Measurements from ENCODE around the gene MSANTD1. TPM values are rescaled to one million over a fixed set of nuclear protein-coding genes. Genes with fewer than 3 reads are reported as not detected.

The MSANTD1 gene
- 0.44 TPM for total RNA-seq
- long read RNA-seq = 0 reads

GRCh38 chr4:3248811-3249661, at the start of gene MSANTD1:
Gene MSANTD1 (plus strand): TSS chr4:3249159. CDS start chr4:3249223, 64 bp downstream.
- Histone ChIP-seq H3K36me3 (peaks cover 6% of the 10 kb centered on the region), H3K27ac (replicated peaks) (no peak within 1 kb of the TSS), H3K27me3 (ENCODE audit: low read depth) (no peaks in the 10 kb centered on the region), H3K4me3 (no peak within 1 kb of the TSS), H3K4me1 (no peaks in the 10 kb centered on the region), H3K9me3 (replicated peaks) (no peaks in the 10 kb centered on the region)
- TF ChIP-seq CTCF (IDR thresholded peaks at IDR 0.05; ENCODE audit: borderline replicate concordance) = no peak
- no peak for DNase-seq
- intact Hi-C loops (cut with micrococcal nuclease) = no loop called here

GRCh38 chr4:3199653-3200422, 49.1 kb upstream of the MSANTD1 start:
- Histone ChIP-seq H3K27me3 (ENCODE audit: low read depth) (no peaks in the 10 kb centered on the region), H3K4me1 (peaks cover 16% of the 10 kb centered on the region), H3K9me3 (replicated peaks) (no peaks in the 10 kb centered on the region), H3K4me3 (no peak overlapping the region), H3K27ac (replicated peaks) (peak overlapping the region; percentile 43), H3K36me3 (peaks cover 47% of the 10 kb centered on the region)
- no peak for TF ChIP-seq CTCF (IDR thresholded peaks at IDR 0.05; ENCODE audit: borderline replicate concordance)
- no peak for DNase-seq
- intact Hi-C loops (cut with micrococcal nuclease) = no loop called here

GRCh38 chr4:3200423-3201090, 48.4 kb upstream of the MSANTD1 start:
- intact Hi-C loops (cut with micrococcal nuclease) = no loop called here
- Histone ChIP-seq H3K9me3 (replicated peaks) (no peaks in the 10 kb centered on the region), H3K27me3 (ENCODE audit: low read depth) (no peaks in the 10 kb centered on the region), H3K36me3 (peaks cover 42% of the 10 kb centered on the region), H3K4me1 (peaks cover 16% of the 10 kb centered on the region), H3K4me3 (no peak overlapping the region), H3K27ac (replicated peaks) (peak overlapping the region; percentile 43)
- no peak for DNase-seq
- no peak for TF ChIP-seq CTCF (IDR thresholded peaks at IDR 0.05; ENCODE audit: borderline replicate concordance)

GRCh38 chr4:3201718-3202702, 46.9 kb upstream of the MSANTD1 start:
- Histone ChIP-seq H3K36me3 (peaks cover 41% of the 10 kb centered on the region), H3K27ac (replicated peaks) (no peak overlapping the region), H3K4me1 (peaks cover 16% of the 10 kb centered on the region), H3K27me3 (ENCODE audit: low read depth) (no peaks in the 10 kb centered on the region), H3K4me3 (no peak overlapping the region), H3K9me3 (replicated peaks) (no peaks in the 10 kb centered on the region)
- intact Hi-C loops (cut with micrococcal nuclease) = no loop called here
- TF ChIP-seq CTCF (IDR thresholded peaks at IDR 0.05; ENCODE audit: borderline replicate concordance) = no peak
- no peak for DNase-seq

Data from left ventricle myocardium inferior (tissue), 1 donor.